HG03108 (cell line): ENCODE results near the gene WNT8B.

Source experiments
- ATAC-seq: cut with Tn5 transposase; IDR thresholded peaks from one replicate; pipeline ENCODE4 v1.9.1; 2021; ENCODE audit warnings: moderate library complexity; ENCODE audit not compliant: unreplicated experiment

The WNT8B gene

DNA sequence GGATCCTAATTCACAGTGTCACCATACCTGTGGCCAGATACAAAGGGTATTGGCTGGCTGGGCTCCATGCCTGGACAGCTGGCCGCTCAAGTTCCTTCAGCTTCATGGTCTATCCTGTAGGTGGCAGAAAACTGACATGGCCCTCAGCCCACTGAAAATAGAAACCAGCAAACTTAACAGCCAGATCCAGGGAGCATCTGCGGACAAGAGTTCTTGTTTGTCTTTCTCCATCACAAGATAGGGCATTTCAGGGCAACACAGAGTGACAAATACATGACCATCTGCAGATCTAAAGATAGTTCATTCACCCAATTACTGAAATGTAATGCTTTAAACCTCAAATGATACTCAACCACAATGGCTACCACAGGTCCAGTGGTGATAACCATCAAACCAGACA is 54.0 kb downstream of the WNT8B start:
- ATAC-seq, result no peak

- ATAC-seq, result no peak
Measured at GRCh38 chr10:100518761-100519241, 56.0 kb downstream of the WNT8B start.

DNA sequence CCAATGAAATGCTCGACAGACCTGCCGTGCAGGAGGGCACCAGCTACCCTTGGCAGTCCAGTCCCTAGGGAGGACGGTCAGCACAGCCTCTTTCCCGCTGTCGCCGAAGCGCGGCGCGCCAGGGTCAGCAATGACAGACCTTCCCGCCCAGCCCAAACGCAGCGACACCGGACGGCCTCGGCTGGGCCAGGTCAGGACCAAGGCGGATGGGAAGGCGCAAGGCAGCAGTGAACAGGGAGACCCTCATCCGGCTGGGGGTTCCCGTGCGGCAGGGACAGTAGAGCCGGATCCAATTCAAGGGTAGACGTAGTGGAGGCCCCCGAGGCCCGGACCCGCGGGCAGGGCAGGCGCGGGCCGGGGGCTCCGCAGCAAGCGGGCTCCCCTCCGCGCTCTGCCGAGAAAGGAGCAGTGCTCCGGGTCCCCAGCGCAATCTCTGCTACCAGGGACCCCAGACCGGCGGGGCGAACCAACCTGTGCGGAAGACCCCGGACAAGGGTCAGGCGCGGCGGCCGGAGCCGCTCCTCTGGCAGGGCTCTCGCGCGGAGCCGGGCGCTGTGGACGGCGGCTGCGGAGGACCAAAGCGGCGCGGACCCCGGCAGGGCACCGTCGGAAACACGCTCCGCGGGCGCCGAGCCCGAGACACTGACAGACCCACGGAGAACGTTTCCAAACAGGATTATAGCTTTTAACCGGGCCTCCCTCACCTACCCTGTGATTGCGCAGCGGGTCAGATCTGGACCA is 56.7 kb downstream of the WNT8B start, which contains the start of gene SEC31B:
Gene SEC31B (minus strand): TSS at position 551 of the 741 bp plus-strand sequence. CDS start 2,909 bp downstream, outside the sequence.
- no peak for ATAC-seq

GRCh38 chr10:100520811-100521210 is 58.0 kb downstream of the WNT8B start:
- ATAC-seq, result no peak

GRCh38 chr10:100522107-100522801 is 59.4 kb downstream of the WNT8B start:
- no peak for ATAC-seq

DNA sequence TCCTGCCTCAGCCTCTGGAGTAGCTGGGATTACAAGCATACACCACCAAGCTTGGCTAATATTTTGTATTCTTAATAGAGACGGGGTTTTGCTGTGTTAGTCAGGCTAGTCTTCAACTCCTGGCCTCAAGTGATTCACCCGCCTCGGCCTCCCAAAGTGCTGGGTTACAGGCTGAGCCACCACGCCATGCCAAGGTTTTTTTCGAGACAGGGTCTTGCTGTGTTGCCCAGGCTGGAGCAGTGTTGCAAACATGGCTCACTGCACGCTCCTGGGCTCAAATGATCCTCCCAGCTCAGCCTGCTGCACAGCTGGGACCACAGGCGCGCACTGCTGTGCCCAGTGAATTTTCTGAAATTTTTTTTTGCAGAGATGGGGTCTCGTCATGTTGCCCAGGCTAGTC is 60.1 kb downstream of the WNT8B start:
- ATAC-seq, result no peak

GRCh38 chr10:100524206-100524605 is 61.4 kb downstream of the WNT8B start:
- ATAC-seq, result no peak

GRCh38 chr10:100524638-100525037 is 61.8 kb downstream of the WNT8B start:
- ATAC-seq, result no peak

DNA sequence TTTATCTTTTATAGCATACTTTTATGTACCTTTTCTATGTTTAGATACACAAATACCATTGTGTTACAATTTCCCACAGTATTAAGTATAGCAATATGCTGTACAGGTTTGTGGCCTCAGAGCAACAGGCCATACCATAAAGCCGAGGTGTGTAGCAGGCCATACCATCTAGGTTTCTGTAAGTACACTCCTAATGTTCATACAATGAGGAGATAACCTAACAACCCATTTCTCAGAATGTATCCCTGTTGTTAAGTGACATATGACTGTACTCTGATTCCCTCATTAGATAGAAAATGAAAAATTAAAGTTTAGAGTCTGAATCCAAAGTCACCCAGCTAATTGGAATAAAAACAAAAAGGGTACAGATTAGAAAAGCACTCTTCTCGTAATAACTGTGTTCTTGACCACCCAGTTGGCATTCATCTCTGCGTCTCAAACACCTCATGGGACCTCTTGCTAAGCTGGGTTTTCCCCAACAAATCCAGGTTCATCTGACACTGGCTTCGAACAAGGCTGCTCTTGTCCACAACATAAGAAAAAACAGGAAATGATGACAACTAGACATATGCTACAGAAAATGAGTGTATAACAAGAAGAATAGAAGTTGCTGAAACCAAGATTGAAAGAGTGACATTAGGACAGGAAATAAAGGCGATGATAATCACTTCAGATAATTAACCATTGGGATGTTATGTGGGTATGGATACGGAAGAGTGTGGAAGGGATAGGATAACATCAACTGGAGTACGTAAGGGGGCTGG is 65.5 kb downstream of the WNT8B start:
- no peak for ATAC-seq

DNA sequence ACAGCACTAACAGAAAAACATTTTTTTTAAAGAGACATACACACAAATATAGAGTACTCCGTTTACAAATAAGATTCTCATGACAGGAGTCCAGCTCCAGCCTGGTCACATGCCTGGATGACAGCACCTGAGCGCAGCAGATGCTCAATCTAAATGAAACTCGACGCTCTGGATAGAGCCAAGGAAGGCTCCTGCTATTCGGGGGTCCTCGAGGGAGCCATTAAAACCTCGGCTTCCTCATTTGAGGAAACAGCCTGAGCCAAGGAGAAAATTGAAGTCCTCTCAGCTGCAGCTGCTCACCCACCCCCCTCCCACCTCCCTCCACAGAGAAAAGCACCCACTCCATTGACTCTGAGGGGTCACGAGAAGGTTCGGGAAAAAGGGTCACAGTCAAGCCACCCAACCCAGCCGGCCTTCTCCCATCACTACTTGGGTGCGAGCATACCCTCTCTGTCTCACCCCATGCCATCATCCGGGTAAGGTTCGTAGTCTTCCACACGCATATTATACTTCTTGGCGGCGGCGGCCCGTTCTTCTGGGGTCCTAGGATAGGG is 66.2 kb downstream of the WNT8B start:
- no peak for ATAC-seq

DNA sequence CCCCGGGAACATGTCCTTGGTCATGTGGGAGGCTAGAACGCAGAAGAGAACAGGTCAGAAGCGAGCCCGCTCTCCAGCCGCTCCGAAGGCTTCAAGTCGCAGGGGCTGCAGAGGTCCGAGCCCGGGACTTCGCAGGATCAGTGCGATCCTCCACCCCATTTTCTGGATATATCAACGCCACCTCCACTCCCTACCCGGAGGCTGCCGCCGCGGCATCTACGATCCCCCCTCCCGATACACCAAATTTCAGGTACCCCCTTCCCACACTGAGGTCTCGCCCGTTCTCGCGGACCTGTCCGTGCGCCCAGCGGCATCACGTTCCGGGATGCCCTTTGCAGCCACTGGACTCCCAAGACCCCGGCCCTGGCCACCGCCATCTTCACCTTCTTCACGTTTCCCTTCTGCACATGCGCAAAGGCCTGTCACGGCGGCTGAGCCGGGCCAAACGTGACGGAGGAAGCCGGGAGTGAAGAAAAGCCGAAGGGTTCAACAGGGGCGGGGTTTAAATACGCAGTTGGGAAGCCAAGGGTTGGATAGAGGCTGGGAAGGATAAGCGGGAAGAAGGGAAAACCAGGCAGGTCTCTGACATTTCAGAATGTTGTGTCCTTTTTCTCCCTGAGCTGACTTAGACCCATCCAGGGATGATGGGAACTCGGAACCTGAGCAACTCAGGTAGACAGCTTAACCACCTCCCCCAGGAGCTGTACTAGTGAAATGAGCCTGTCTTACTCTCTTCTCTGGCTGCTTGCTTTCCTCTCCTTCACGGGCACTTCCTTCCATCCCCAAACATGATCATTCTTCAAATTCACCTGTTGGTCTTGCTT is 66.9 kb downstream of the WNT8B start, which contains the start of gene NDUFB8:
Gene NDUFB8 (minus strand): TSS at position 397 of the 824 bp plus-strand sequence. CDS start 20 bp downstream, at position 377.
- ATAC-seq, result peak; percentile 80

- no peak for ATAC-seq
Measured at GRCh38 chr10:100531761-100532160, 69.0 kb downstream of the WNT8B start.
